Colonic mucosa (tissue), 4 donors: ENCODE data around the gene CARF. TPM values are rescaled to one million over a fixed set of nuclear protein-coding genes. Genes with fewer than 3 reads are reported as not detected.
"Not testable (repeated sequence)": the region's sequence is repeated elsewhere in the genome, so short reads cannot be mapped to it uniquely, and the experiment has no call there.

Source experiments
- DNase-seq: peaks from one replicate; pipeline ENCODE4 v3.0.0-alpha.2; 2020
- H3K27ac ChIP-seq: fragments of 200-600 bp; one replicate; pipeline ENCODE4 v1.8.0; 2021
- H3K27me3 ChIP-seq: fragments of 200-600 bp; one replicate; pipeline ENCODE4 v1.8.0; 2021
- H3K36me3 ChIP-seq: fragments of 200-600 bp; one replicate; pipeline ENCODE4 v1.8.0; 2021
- H3K4me1 ChIP-seq: fragments of 200-600 bp; one replicate; pipeline ENCODE4 v1.8.0; 2021; ENCODE audit warnings: mild to moderate bottlenecking
- H3K4me3 ChIP-seq: fragments of 200-600 bp; one replicate; pipeline ENCODE4 v1.8.0; 2021
- H3K9ac ChIP-seq, 2 donors: one replicate each; pipeline ENCODE4 v1.7.0; 2013; ENCODE audit warnings: control low read depth in 2 of 2, low read depth in 2 of 2, low read length in 2 of 2
- H3K9me3 ChIP-seq: fragments of 200-600 bp; one replicate; pipeline ENCODE4 v1.8.0; 2021
- CTCF ChIP-seq: fragments of 200-600 bp; IDR thresholded peaks from one replicate; pipeline ENCODE4 v1.8.0; 2022; ENCODE audit warnings: antibody characterized with exemption, mild to moderate bottlenecking
- intact Hi-C: fragments of 100-400 bp; cut with DNase I; formaldehyde crosslinking; loops from one replicate; pipeline ENCODE4 v1.14.1; 2022
- total RNA-seq, 2 donors: library from RNA; stranded (reverse); fragmentation: NEBNext Ultra II Directional in 1 of 2; extraction: Animal tissue kit (Norgen Biotek cat#: 25700) in 1 of 2; gene quantifications; one replicate each; pipeline ENCODE4 v1.2.1, GENCODE V29; 2021
- donor health status: healthy.
- donor health status: DM: no; HTN: no; CAD: no.
- donor health status: DM: no; HTN: no; CAD: no.

Gene CARF
- total RNA-seq, 2 donors from 2014 or later = 3.8 to 5.1 TPM

- no peaks in the 10 kb centered on the region for H3K27me3 ChIP-seq
- H3K4me1 ChIP-seq = no peaks in the 10 kb centered on the region
- intact Hi-C loops = no loop called here
- H3K9me3 ChIP-seq = no peaks in the 10 kb centered on the region
- H3K9ac ChIP-seq = no peak overlapping the region
- H3K27ac ChIP-seq = no peak overlapping the region
- no peaks in the 10 kb centered on the region for H3K36me3 ChIP-seq
- H3K4me3 ChIP-seq = no peak overlapping the region
- DNase-seq = no peak
- no peak for TF ChIP-seq CTCF
Measured at GRCh38 chr2:202976809-202977208, 64.7 kb downstream of the CARF start.

GRCh38 chr2:202982779-202983491 is 70.9 kb downstream of the CARF start:
- H3K4me1 ChIP-seq = no peaks in the 10 kb centered on the region
- H3K36me3 ChIP-seq = no peaks in the 10 kb centered on the region
- no peak for TF ChIP-seq CTCF
- no peaks in the 10 kb centered on the region for H3K9me3 ChIP-seq
- intact Hi-C loops = no loop called here
- no peaks in the 10 kb centered on the region for H3K27me3 ChIP-seq
- H3K9ac ChIP-seq = no peak overlapping the region
- DNase-seq = no peak
- H3K27ac ChIP-seq = no peak overlapping the region
- H3K4me3 ChIP-seq = no peak overlapping the region

- intact Hi-C loops = no loop called here
- H3K27ac ChIP-seq = no peak overlapping the region
- H3K4me1 ChIP-seq = no peaks in the 10 kb centered on the region
- no peak overlapping the region for H3K4me3 ChIP-seq
- no peaks in the 10 kb centered on the region for H3K36me3 ChIP-seq
- DNase-seq = no peak
- no peaks in the 10 kb centered on the region for H3K9me3 ChIP-seq
- no peak overlapping the region for H3K9ac ChIP-seq
- H3K27me3 ChIP-seq = no peaks in the 10 kb centered on the region
- TF ChIP-seq CTCF = no peak
Measured at GRCh38 chr2:202989749-202990148, 77.7 kb downstream of the CARF start.

- DNase-seq = no peak
- intact Hi-C loops = no loop called here
- no peaks in the 10 kb centered on the region for H3K4me1 ChIP-seq
- no peak overlapping the region for H3K9ac ChIP-seq
- H3K36me3 ChIP-seq = no peaks in the 10 kb centered on the region
- no peak for TF ChIP-seq CTCF
- H3K27me3 ChIP-seq = no peaks in the 10 kb centered on the region
- no peaks in the 10 kb centered on the region for H3K9me3 ChIP-seq
- H3K27ac ChIP-seq = no peak overlapping the region
- no peak overlapping the region for H3K4me3 ChIP-seq
Measured at GRCh38 chr2:202990501-202990900, 78.4 kb downstream of the CARF start.

GRCh38 chr2:202997113-202997512 is 85.0 kb downstream of the CARF start:
- DNase-seq, H3K4me3 ChIP-seq: not testable (repeated sequence)

GRCh38 chr2:203002054-203002821 is 90.2 kb downstream of the CARF start:
- no peaks in the 10 kb centered on the region for H3K4me1 ChIP-seq
- intact Hi-C loops = no loop called here
- no peaks in the 10 kb centered on the region for H3K9me3 ChIP-seq
- no peak for TF ChIP-seq CTCF
- no peaks in the 10 kb centered on the region for H3K36me3 ChIP-seq
- H3K4me3 ChIP-seq = no peak overlapping the region
- DNase-seq = no peak
- no peaks in the 10 kb centered on the region for H3K27me3 ChIP-seq
- no peak overlapping the region for H3K9ac ChIP-seq
- H3K27ac ChIP-seq = no peak overlapping the region

More at GRCh38 chr2:202997113-202997512, 85.0 kb downstream of the CARF start:
- H3K27me3 ChIP-seq, H3K9me3 ChIP-seq, H3K4me1 ChIP-seq, H3K27ac ChIP-seq, H3K9ac ChIP-seq, intact Hi-C loops, H3K36me3 ChIP-seq: not testable (repeated sequence)
